ENCODE data around the gene PLCL1.
A peak's percentile ranks its signal among the peaks of the same experiment; 100 is the strongest.

The PLCL1 gene

DNA sequence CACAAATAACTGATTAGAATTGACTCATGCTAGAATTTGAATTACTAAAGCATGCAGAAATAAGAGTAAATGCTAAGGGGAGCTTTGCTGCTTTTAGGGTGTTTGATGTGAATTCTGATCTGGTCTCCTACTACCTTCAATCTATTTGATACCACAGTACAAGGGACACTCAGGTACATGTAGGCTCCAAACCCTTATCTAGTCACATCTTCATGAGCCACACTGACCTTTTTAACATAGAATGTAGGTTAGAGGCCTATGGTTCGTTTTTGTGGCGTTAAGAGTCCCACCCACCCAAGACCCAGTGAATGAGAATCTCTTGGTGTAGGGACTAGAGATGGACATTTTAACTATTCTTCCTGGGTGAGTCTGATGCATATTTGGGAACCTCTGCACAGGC, 65.7 kb downstream of the PLCL1 start:
- no peak for DNase-seq (ENCODE audit: extremely low spot score)
- POLR2A ChIA-PET: no interaction called here
- CTCF ChIA-PET: no interaction called here
- TF ChIP-seq SUZ12 (IDR thresholded peaks at IDR 0.05) (no peak), FOXK2 (IDR thresholded peaks at IDR 0.05) (no peak), ZNF384 (IDR thresholded peaks at IDR 0.05) (no peak), LEF1 (IDR thresholded peaks at IDR 0.05; ENCODE audit: borderline replicate concordance) (no peak), ARNT (IDR thresholded peaks at IDR 0.05) (no peak), PKNOX1 (IDR thresholded peaks at IDR 0.05) (no peak), BHLHE40 (IDR thresholded peaks at IDR 0.05; ENCODE audit: borderline replicate concordance) (no peak), HDGF (IDR thresholded peaks at IDR 0.05; ENCODE audit: borderline replicate concordance) (no peak), SP1 (IDR thresholded peaks at IDR 0.05) (no peak), CTBP1 (IDR thresholded peaks at IDR 0.05; ENCODE audit: borderline replicate concordance) (no peak), NFRKB (IDR thresholded peaks at IDR 0.05) (no peak), FOXM1 (IDR thresholded peaks at IDR 0.05; ENCODE audit: borderline replicate concordance) (no peak), FOXA1 (IDR thresholded peaks at IDR 0.05) (no peak)

DNA sequence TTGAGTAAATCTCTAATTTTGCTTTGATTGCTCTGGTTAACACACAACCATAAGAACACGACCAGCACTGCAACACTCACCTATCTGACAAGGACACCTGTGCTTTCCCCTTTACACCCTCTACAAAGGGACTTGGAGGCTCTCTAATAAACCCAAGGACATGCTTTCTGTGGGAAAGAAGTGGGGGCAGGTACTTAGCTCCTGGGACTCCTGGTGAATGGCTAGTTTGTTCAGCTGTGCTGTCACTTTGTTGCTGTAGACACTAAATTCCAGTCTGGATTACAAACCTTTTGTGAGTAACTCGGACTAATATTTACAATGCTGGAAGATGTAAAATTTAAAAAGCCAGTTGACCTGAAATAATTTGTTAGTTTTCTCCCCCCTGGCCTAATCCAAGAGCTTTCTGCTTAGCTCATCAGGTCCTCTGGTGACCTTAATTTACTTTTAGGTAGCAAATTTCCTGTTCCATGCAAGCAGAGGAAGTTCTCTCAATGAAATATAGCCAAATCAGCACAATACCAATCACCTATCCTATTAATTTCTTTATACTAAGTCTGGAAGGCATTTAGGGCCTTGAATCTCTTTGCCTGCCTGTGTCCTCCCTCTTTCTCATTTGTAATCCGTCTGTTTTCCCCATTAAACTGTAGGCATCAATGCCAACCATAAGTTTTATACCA, 67.5 kb downstream of the PLCL1 start:
- DNase-seq (ENCODE audit: extremely low spot score): no peak
- ChIA-PET POLR2A (no interaction called here), CTCF (no interaction called here)
- TF ChIP-seq LEF1 (IDR thresholded peaks at IDR 0.05; ENCODE audit: borderline replicate concordance): no peak
- TF ChIP-seq ARNT (IDR thresholded peaks at IDR 0.05): no peak
- no peak for TF ChIP-seq ELF4 (IDR thresholded peaks at IDR 0.05)
- no peak for TF ChIP-seq SP1 (IDR thresholded peaks at IDR 0.05)
- no peak for TF ChIP-seq SUZ12 (IDR thresholded peaks at IDR 0.05)
- no peak for TF ChIP-seq CTBP1 (IDR thresholded peaks at IDR 0.05; ENCODE audit: borderline replicate concordance)
- TF ChIP-seq L3MBTL2 (conservative IDR thresholded peaks at IDR 0.05): no peak
- TF ChIP-seq PKNOX1 (IDR thresholded peaks at IDR 0.05): no peak
- TF ChIP-seq NFRKB (IDR thresholded peaks at IDR 0.05): no peak
- no peak for TF ChIP-seq FOXK2 (IDR thresholded peaks at IDR 0.05)
- TF ChIP-seq HDGF (IDR thresholded peaks at IDR 0.05; ENCODE audit: borderline replicate concordance): no peak
- TF ChIP-seq FOXM1 (IDR thresholded peaks at IDR 0.05; ENCODE audit: borderline replicate concordance): no peak
- no peak for TF ChIP-seq BHLHE40 (IDR thresholded peaks at IDR 0.05; ENCODE audit: borderline replicate concordance)
- no peak for TF ChIP-seq FOXA1 (IDR thresholded peaks at IDR 0.05)
- no peak for TF ChIP-seq TARDBP (IDR thresholded peaks at IDR 0.05)
- TF ChIP-seq ZNF384 (IDR thresholded peaks at IDR 0.05): no peak

DNA sequence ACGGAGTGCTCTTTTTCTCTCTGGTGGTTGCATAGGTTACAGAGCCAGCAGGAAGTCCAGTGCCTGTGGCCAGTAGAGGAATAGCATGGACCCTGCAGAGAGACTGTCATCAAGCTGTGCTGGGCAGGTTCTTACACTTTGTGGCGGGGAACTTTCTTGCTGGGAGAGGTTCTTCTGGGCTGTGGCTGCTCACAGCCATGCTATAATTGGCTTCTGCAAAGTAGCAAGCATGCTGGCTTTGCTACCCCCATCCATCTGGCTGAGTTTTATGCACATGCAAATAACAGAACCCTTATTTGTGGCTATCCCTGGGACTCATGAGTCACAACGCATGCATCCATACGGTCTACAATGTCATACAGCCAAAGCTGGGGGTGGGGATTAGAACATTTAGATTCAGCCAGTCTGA, 68.9 kb downstream of the PLCL1 start:
- peak; percentile 34 for DNase-seq (ENCODE audit: extremely low spot score)
- TF ChIP-seq BHLHE40 (IDR thresholded peaks at IDR 0.05; ENCODE audit: borderline replicate concordance): no peak
- no peak for TF ChIP-seq L3MBTL2 (conservative IDR thresholded peaks at IDR 0.05)
- no peak for TF ChIP-seq HDGF (IDR thresholded peaks at IDR 0.05; ENCODE audit: borderline replicate concordance)
- no peak for TF ChIP-seq LEF1 (IDR thresholded peaks at IDR 0.05; ENCODE audit: borderline replicate concordance)
- TF ChIP-seq ARNT (IDR thresholded peaks at IDR 0.05): no peak
- TF ChIP-seq NFRKB (IDR thresholded peaks at IDR 0.05): no peak
- TF ChIP-seq PKNOX1 (IDR thresholded peaks at IDR 0.05): no peak
- TF ChIP-seq FOXK2 (IDR thresholded peaks at IDR 0.05): no peak
- TF ChIP-seq SP1 (IDR thresholded peaks at IDR 0.05): no peak
- TF ChIP-seq ZNF384 (IDR thresholded peaks at IDR 0.05): no peak
- TF ChIP-seq ELF4 (IDR thresholded peaks at IDR 0.05): no peak
- TF ChIP-seq CTBP1 (IDR thresholded peaks at IDR 0.05; ENCODE audit: borderline replicate concordance): no peak
- no peak for TF ChIP-seq FOXA1 (IDR thresholded peaks at IDR 0.05)
- no peak for TF ChIP-seq FOXM1 (IDR thresholded peaks at IDR 0.05; ENCODE audit: borderline replicate concordance)
- TF ChIP-seq TARDBP (IDR thresholded peaks at IDR 0.05): no peak
- ChIA-PET POLR2A (no interaction called here), CTCF (interaction anchor here (0.9 kb wide), 1 partner anchor 59 kb away, joined by 3 read pairs; no protein-coding TSS in a partner anchor)

DNA sequence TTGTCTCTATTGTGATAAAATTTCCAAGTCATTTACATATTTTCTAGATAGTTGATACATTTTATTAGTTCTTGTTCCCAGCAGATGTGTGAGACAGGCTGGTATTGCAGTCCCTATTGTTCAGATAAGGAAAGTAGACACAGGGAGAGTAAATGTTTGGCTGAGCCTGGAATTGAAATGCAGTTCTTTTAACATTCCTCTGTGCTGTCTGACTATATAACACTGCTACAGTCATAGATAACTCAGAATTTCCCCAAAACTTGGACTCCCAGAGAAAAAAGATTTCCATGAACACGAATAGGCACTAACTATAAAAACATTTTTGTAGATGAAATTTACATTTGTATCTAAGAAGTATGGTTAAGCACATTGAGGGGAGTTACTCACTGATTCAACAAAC, 71.4 kb downstream of the PLCL1 start:
- POLR2A ChIA-PET: interaction anchor here (0.8 kb wide), 1 partner anchor 375 kb away, joined by 3 read pairs; no protein-coding TSS in a partner anchor
- CTCF ChIA-PET: interaction anchor here (0.7 kb wide), 2 partner anchors 10 to 14 kb away, joined by 3 to 4 read pairs; no protein-coding TSS in a partner anchor
- TF ChIP-seq ZNF384 (IDR thresholded peaks at IDR 0.05): no peak
- no peak for TF ChIP-seq HDGF (IDR thresholded peaks at IDR 0.05; ENCODE audit: borderline replicate concordance)
- TF ChIP-seq SP1 (IDR thresholded peaks at IDR 0.05): no peak
- no peak for DNase-seq (ENCODE audit: extremely low spot score)

DNA sequence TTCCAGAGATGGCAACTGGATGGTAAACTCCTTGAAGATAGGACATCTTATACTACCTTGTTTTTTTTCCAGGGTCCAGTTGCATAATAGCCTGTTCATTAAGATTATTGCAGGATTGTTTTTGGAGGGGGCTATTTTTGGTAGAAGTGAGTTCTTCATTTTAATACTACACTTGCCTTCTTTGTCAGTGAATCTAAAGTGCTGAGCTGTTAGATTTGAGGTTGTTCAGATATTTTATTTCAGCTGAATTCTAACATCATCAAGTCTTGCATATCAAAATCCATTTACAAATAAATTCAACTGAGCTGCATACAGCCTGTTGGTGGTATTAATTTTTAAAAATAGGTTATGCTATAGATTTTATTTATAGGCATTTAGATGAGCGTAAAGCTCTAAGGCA, 72.1 kb downstream of the PLCL1 start:
- DNase-seq (ENCODE audit: extremely low spot score): no peak
- ChIA-PET CTCF (interaction anchor here (0.7 kb wide), 2 partner anchors 11 to 13 kb away, joined by 3 to 4 read pairs; no protein-coding TSS in a partner anchor), POLR2A (interaction anchor here (0.8 kb wide), 1 partner anchor 376 kb away, joined by 3 read pairs; no protein-coding TSS in a partner anchor)
- TF ChIP-seq L3MBTL2 (conservative IDR thresholded peaks at IDR 0.05): no peak
- TF ChIP-seq BHLHE40 (IDR thresholded peaks at IDR 0.05; ENCODE audit: borderline replicate concordance): no peak
- no peak for TF ChIP-seq NFRKB (IDR thresholded peaks at IDR 0.05)
- TF ChIP-seq SUZ12 (IDR thresholded peaks at IDR 0.05): no peak
- no peak for TF ChIP-seq ZNF384 (IDR thresholded peaks at IDR 0.05)
- TF ChIP-seq FOXM1 (IDR thresholded peaks at IDR 0.05; ENCODE audit: borderline replicate concordance): no peak
- TF ChIP-seq PKNOX1 (IDR thresholded peaks at IDR 0.05): no peak
- TF ChIP-seq TARDBP (IDR thresholded peaks at IDR 0.05): no peak
- no peak for TF ChIP-seq SP1 (IDR thresholded peaks at IDR 0.05)
- no peak for TF ChIP-seq ARNT (IDR thresholded peaks at IDR 0.05)
- TF ChIP-seq FOXA1 (IDR thresholded peaks at IDR 0.05): no peak
- no peak for TF ChIP-seq ELF4 (IDR thresholded peaks at IDR 0.05)
- no peak for TF ChIP-seq FOXK2 (IDR thresholded peaks at IDR 0.05)
- no peak for TF ChIP-seq HDGF (IDR thresholded peaks at IDR 0.05; ENCODE audit: borderline replicate concordance)
- no peak for TF ChIP-seq CTBP1 (IDR thresholded peaks at IDR 0.05; ENCODE audit: borderline replicate concordance)
